Bronchial epithelial cell (primary cell): Measurements from ENCODE around the gene VWA5B1. TPM values are rescaled to one million over a fixed set of nuclear protein-coding genes. Genes with fewer than 3 reads are reported as not detected.
A peak's percentile ranks its signal among the peaks of the same experiment; 100 is the strongest.

Experiments
- DNase-seq: peaks from one replicate; pipeline ENCODE4 v3.0.0-alpha.2; 2010; ENCODE audit warnings: low read depth
- FAIRE-seq: peaks from 2 replicates; lab custom pipeline; 2011; peaks lifted over from hg19 to GRCh38; lab: Jason Lieb, UNC
- H3K27me3 ChIP-seq: 2 replicates; pipeline ENCODE4 v1.5.1; 2011; ENCODE audit warnings: low read length; ENCODE audit not compliant: control insufficient read depth, insufficient read depth
- H3K36me3 ChIP-seq: 2 replicates; pipeline ENCODE4 v1.5.1; 2011; ENCODE audit warnings: low read length; ENCODE audit not compliant: control insufficient read depth, insufficient read depth
- H3K4me3 ChIP-seq: 2 replicates; pipeline ENCODE4 v1.5.1; 2011; ENCODE audit warnings: mild to moderate bottlenecking, low read depth, low read length, control low read depth
- total RNA-seq: library from RNA; depleted of rRNA; stranded (reverse); fragments of >200 nt; gene quantifications from 2 replicates; pipeline ENCODE4 v1.2.1, GENCODE V29; 2014
- TF ChIP-seq, protein P1 (sequence below): IDR thresholded peaks from 2 replicates; pipeline ENCODE4 v1.5.1; 2011; ENCODE audit warnings: mild to moderate bottlenecking, moderate library complexity, low read length, control low read depth, inconsistent platforms; ENCODE audit not compliant: insufficient read depth, severe bottlenecking

VWA5B1 gene
- total RNA-seq, 1 donor from 2014 or later: not detected

GRCh38 chr1:20278692-20279130 is 12.0 kb upstream of the VWA5B1 start:
- Histone ChIP-seq H3K4me3 (no peak overlapping the region), H3K36me3 (no peaks in the 10 kb centered on the region), H3K27me3 (no peaks in the 10 kb centered on the region)
- DNase-seq (no peak), FAIRE-seq (no peak)
- TF ChIP-seq, protein P1, sequence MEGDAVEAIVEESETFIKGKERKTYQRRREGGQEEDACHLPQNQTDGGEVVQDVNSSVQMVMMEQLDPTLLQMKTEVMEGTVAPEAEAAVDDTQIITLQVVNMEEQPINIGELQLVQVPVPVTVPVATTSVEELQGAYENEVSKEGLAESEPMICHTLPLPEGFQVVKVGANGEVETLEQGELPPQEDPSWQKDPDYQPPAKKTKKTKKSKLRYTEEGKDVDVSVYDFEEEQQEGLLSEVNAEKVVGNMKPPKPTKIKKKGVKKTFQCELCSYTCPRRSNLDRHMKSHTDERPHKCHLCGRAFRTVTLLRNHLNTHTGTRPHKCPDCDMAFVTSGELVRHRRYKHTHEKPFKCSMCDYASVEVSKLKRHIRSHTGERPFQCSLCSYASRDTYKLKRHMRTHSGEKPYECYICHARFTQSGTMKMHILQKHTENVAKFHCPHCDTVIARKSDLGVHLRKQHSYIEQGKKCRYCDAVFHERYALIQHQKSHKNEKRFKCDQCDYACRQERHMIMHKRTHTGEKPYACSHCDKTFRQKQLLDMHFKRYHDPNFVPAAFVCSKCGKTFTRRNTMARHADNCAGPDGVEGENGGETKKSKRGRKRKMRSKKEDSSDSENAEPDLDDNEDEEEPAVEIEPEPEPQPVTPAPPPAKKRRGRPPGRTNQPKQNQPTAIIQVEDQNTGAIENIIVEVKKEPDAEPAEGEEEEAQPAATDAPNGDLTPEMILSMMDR: no peak

DNA sequence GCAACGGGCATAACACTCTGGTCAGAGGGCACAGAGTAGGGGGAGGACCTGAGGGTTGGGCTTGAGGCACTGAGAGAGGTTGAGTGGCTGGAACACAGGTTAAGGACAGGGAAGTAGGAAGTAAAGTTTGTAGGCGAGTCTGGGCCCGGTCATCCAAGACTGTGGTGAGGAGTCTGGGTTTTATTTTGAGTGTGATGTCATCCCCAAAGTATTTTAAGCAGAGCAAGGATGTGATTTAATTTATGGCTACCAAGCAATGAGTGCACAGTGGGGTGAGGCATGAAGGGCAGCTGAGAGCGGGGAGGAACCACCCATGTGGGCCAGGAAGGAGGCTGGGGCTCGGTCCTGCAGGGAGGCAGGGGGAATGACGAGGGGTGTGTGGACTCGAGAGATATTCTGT is 11.2 kb upstream of the VWA5B1 start:
- TF ChIP-seq, protein P1: no peak
- no peak for FAIRE-seq
- Histone ChIP-seq H3K27me3 (no peaks in the 10 kb centered on the region), H3K36me3 (no peaks in the 10 kb centered on the region), H3K4me3 (no peak overlapping the region)
- peak; percentile 80 for DNase-seq

- TF ChIP-seq, protein P1: no peak
- Histone ChIP-seq H3K36me3 (no peaks in the 10 kb centered on the region), H3K27me3 (no peaks in the 10 kb centered on the region), H3K4me3 (no peak overlapping the region)
- DNase-seq (no peak), FAIRE-seq (no peak)
Observed at GRCh38 chr1:20280341-20280740, 10.3 kb upstream of the VWA5B1 start.

DNA sequence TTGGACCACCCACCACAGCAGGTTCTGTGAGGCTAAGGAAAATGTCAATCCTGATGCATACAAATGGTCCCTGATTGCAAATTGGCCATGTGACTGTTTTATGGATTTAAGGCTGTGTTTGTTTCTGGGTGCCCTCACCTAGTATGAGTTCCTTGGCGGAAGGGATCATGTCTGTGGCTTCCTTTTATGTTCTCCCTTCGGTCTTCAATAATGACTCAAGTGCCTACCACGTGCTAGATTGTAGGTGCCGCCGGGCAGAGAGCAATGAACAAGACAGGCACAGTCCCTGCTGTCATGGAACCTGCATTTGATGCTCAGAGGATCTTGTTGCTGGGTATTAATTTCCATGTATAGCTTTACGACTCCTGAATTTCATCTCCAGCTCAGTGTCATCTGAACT is 9.8 kb upstream of the VWA5B1 start:
- TF ChIP-seq, protein P1: no peak

GRCh38 chr1:20281801-20282200 is 8.9 kb upstream of the VWA5B1 start:
- FAIRE-seq (no peak), DNase-seq (peak; percentile 54)
- TF ChIP-seq, protein P1: no peak
- H3K27me3 ChIP-seq: no peaks in the 10 kb centered on the region
- no peaks in the 10 kb centered on the region for H3K36me3 ChIP-seq
- no peak overlapping the region for H3K4me3 ChIP-seq

More for the DNA sequence above, 9.8 kb upstream of the VWA5B1 start:
- FAIRE-seq (no peak), DNase-seq (no peak)
- Histone ChIP-seq H3K27me3 (no peaks in the 10 kb centered on the region), H3K36me3 (no peaks in the 10 kb centered on the region), H3K4me3 (no peak overlapping the region)

GRCh38 chr1:20282533-20282932 is 8.1 kb upstream of the VWA5B1 start:
- TF ChIP-seq, protein P1: no peak
- no peak for DNase-seq
- Histone ChIP-seq H3K36me3 (no peaks in the 10 kb centered on the region), H3K27me3 (no peaks in the 10 kb centered on the region), H3K4me3 (no peak overlapping the region)
- no peak for FAIRE-seq
